Measurements from ENCODE around the gene GRIK4. TPM values are rescaled to one million over a fixed set of nuclear protein-coding genes. Genes with fewer than 3 reads are reported as not detected.

Gene GRIK4
- polyA plus RNA-seq, 1 of the 3 experiments (the other 2 are of a cell fraction) = 0.03 TPM

GRCh38 chr11:120974965-120975364 lies 463.4 kb downstream of the GRIK4 start:
- no peak overlapping the region for H3K4me2 ChIP-seq
- TF ChIP-seq GATA2 (CRISPR knock-in tag; IDR thresholded peaks at IDR 0.05) = no peak
- no peak for TF ChIP-seq RCOR1 (IDR thresholded peaks at IDR 0.05; ENCODE audit: low read length)
- no peak for TF ChIP-seq RFX5 (IDR thresholded peaks at IDR 0.05; ENCODE audit: low read length)
- no peak for TF ChIP-seq TAF1 (IDR thresholded peaks at IDR 0.05; ENCODE audit: borderline replicate concordance, low read depth, low read length)
- TF ChIP-seq MAX (IDR thresholded peaks at IDR 0.05; ENCODE audit: low read depth) = no peak
- no peak for TF ChIP-seq TCF12 (IDR thresholded peaks at IDR 0.05)
- no peak for TF ChIP-seq SMC3 (IDR thresholded peaks at IDR 0.05; ENCODE audit: low read depth, low read length)
- no peak for TF ChIP-seq FOXJ3 (CRISPR knock-in tag; IDR thresholded peaks at IDR 0.05)
- TF ChIP-seq EP300 (IDR thresholded peaks at IDR 0.05; ENCODE audit: borderline replicate concordance in 1 of 2, low read depth in 1 of 2, low read length in 1 of 2) = no peak
- TF ChIP-seq POLR2AphosphoS5 (IDR thresholded peaks at IDR 0.05; ENCODE audit: low read depth, low read length) = no peak
- TF ChIP-seq ELF1 (IDR thresholded peaks at IDR 0.05) = no peak
- no peak for TF ChIP-seq IRF3 (IDR thresholded peaks at IDR 0.05; ENCODE audit: low read depth, low read length)
- no peak for TF ChIP-seq MEF2A (IDR thresholded peaks at IDR 0.05; ENCODE audit: borderline replicate concordance, low read depth)
- TF ChIP-seq NFIC (IDR thresholded peaks at IDR 0.05; ENCODE audit: borderline replicate concordance) = no peak
- no peak for TF ChIP-seq CHD2 (IDR thresholded peaks at IDR 0.05; ENCODE audit: low read length, partially characterized antibody)
- no peak for TF ChIP-seq SIN3A (IDR thresholded peaks at IDR 0.05; ENCODE audit: borderline replicate concordance, low read depth, low read length)
- TF ChIP-seq FOSL2 (IDR thresholded peaks at IDR 0.05; ENCODE audit: borderline replicate concordance, low read depth) = no peak
- TF ChIP-seq NRF1 (IDR thresholded peaks at IDR 0.05; ENCODE audit: low read depth, low read length) = no peak
- TF ChIP-seq JUND (IDR thresholded peaks at IDR 0.05) = no peak
- no peak for TF ChIP-seq USF1 (IDR thresholded peaks at IDR 0.05; ENCODE audit: borderline replicate concordance, low read depth)
- no peaks in the 10 kb centered on the region for H3F3A ChIP-seq (replicated peaks; ENCODE audit: insufficient read depth)
- no peaks in the 10 kb centered on the region for H3K36me3 ChIP-seq (replicated peaks in 1 of 2; ENCODE audit: control insufficient read depth in 1 of 2, insufficient read depth in 2 of 2, low read length in 1 of 2)
- no peak overlapping the region for H3K27ac ChIP-seq (ENCODE audit: low read depth in 2 of 2, low read length in 1 of 2)
- H3K9ac ChIP-seq = no peak overlapping the region
- 25% methylated on average over 4 of the region's 4 CpGs for WGBS (ENCODE audit: low lambda C conversion rate)
- DNase-seq = no peak
- CTCF ChIA-PET = interaction anchor here (0.6 to 4.4 kb wide), 5 partner anchors 10 to 500 kb away, joined by 3 to 9 read pairs (median 3); no protein-coding TSS in a partner anchor
- H4K20me1 ChIP-seq (ENCODE audit: insufficient read depth) = no peaks in the 10 kb centered on the region
- POLR2A ChIA-PET = no interaction called here
- no peaks in the 10 kb centered on the region for H3K9me3 ChIP-seq
- H3K79me2 ChIP-seq (ENCODE audit: insufficient read depth) = no peaks in the 10 kb centered on the region
- H2AFZ ChIP-seq (ENCODE audit: low read depth) = no peak overlapping the region
- H3K4me1 ChIP-seq (ENCODE audit: control insufficient read depth in 1 of 2, insufficient read depth in 2 of 2, low read depth in 1 of 2, low read length in 1 of 2) = no peaks in the 10 kb centered on the region
- H3K9me2 ChIP-seq = no peaks in the 10 kb centered on the region
- H3K27me3 ChIP-seq (ENCODE audit: insufficient read depth) = no peaks in the 10 kb centered on the region
- H3K4me3 ChIP-seq (ENCODE audit: low read depth in 2 of 2, low read length in 1 of 2) = no peak overlapping the region

Measured in SK-N-SH (cell line).